Cardiac fibroblast (primary cell): ENCODE results near the gene TMEM270.
A peak's percentile ranks its signal among the peaks of the same experiment; 100 is the strongest.
"Not testable (repeated sequence)": the region's sequence is repeated elsewhere in the genome, so short reads cannot be mapped to it uniquely, and the experiment has no call there.

Experiments
- DNase-seq, 2 donors: peaks; one replicate each; pipeline versions ENCODE4 v3.0.0 to v3.0.0-alpha.2; 2010; ENCODE audit warnings: low read depth in 2 of 2
- H3K4me3 ChIP-seq, 2 donors: replicated peaks in 1 of 2; 1 replicate in 1 of 2; 2 replicates in 1 of 2; pipeline ENCODE4 v1.5.1; 2011; ENCODE audit warnings: low read depth in 2 of 2, low read length in 2 of 2, mild to moderate bottlenecking in 2 of 2, moderate library complexity in 1 of 2
- TF ChIP-seq, protein P1 (sequence below): IDR thresholded peaks from one replicate; pipeline ENCODE4 v1.5.1; 2011; ENCODE audit warnings: low read depth, mild to moderate bottlenecking, low read length, inconsistent platforms

Gene TMEM270

GRCh38 chr7:73881352-73882046 is 20.5 kb downstream of the TMEM270 start:
- no peak for DNase-seq
- TF ChIP-seq, protein P1, sequence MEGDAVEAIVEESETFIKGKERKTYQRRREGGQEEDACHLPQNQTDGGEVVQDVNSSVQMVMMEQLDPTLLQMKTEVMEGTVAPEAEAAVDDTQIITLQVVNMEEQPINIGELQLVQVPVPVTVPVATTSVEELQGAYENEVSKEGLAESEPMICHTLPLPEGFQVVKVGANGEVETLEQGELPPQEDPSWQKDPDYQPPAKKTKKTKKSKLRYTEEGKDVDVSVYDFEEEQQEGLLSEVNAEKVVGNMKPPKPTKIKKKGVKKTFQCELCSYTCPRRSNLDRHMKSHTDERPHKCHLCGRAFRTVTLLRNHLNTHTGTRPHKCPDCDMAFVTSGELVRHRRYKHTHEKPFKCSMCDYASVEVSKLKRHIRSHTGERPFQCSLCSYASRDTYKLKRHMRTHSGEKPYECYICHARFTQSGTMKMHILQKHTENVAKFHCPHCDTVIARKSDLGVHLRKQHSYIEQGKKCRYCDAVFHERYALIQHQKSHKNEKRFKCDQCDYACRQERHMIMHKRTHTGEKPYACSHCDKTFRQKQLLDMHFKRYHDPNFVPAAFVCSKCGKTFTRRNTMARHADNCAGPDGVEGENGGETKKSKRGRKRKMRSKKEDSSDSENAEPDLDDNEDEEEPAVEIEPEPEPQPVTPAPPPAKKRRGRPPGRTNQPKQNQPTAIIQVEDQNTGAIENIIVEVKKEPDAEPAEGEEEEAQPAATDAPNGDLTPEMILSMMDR = no peak
- no peak overlapping the region for H3K4me3 ChIP-seq

- H3K4me3 ChIP-seq = no peak overlapping the region
- no peak for DNase-seq
- TF ChIP-seq, protein P1 = no peak
Measured at GRCh38 chr7:73882047-73882402, 21.1 kb downstream of the TMEM270 start.

- DNase-seq, H3K4me3 ChIP-seq: not testable (repeated sequence)
Measured at GRCh38 chr7:73884867-73885422, 24.0 kb downstream of the TMEM270 start.

GRCh38 chr7:73885433-73885974 is 24.5 kb downstream of the TMEM270 start:
- no peak overlapping the region for H3K4me3 ChIP-seq
- DNase-seq = no peak
- TF ChIP-seq, protein P1 = no peak

GRCh38 chr7:73885975-73886798 is 25.2 kb downstream of the TMEM270 start:
- no peak overlapping the region for H3K4me3 ChIP-seq
- peak; percentile 61 to 77 for DNase-seq
- TF ChIP-seq, protein P1 = no peak

GRCh38 chr7:73887762-73888161 is 26.8 kb downstream of the TMEM270 start:
- TF ChIP-seq, protein P1 = no peak
- DNase-seq = no peak
- H3K4me3 ChIP-seq = no peak overlapping the region

- TF ChIP-seq, protein P1 = no peak
- DNase-seq = no peak
- no peak overlapping the region for H3K4me3 ChIP-seq
Measured at GRCh38 chr7:73888959-73889358, 28.0 kb downstream of the TMEM270 start.
